ENCODE measurements around the gene CTNNA1. TPM values are rescaled to one million over a fixed set of nuclear protein-coding genes. Genes with fewer than 3 reads are reported as not detected.

CTNNA1 gene
- total RNA-seq, 3 donors from 2014 or later (not counting 1 experiment from before 2014, with no cell fraction given) = 34.4 to 53.0 (median 49.8) TPM

DNA sequence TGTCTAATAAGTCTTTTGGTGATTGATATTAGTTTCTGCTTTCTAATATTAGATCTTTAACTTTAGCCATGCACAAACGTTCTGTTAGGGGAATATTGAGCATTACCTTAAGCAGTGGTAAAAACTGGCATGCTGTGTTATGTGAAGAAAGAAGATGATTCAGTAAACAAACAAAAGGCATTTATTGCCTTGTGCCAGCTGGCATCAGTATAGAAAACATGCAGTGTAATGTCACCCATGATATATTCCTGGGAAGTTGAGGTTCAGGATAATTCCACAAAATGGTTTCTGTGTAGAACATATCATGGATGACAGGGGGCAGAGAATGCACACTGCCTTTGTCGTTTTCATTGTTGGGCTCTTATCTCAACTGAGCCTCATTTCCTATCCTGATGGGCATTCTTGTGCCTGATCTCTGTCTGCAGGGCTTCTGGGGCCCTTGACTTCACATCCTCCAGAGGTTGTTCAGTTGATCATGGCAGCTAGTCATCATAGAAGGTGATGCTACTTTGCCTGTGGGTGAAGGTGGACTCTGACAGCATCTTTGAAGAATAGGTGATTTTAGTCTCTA, 97.7 kb downstream of the CTNNA1 start:
- H3K4me1 ChIP-seq (ENCODE audit: control insufficient read depth, insufficient read depth, low read length) = no peaks in the 10 kb centered on the region
- no peak overlapping the region for H3K27ac ChIP-seq (ENCODE audit: low read length)
- no peaks in the 10 kb centered on the region for H3K36me3 Mint-ChIP-seq
- DNase-seq (no peak), ATAC-seq (no peak)
- no peaks in the 10 kb centered on the region for H3K9me3 Mint-ChIP-seq
- H3K9me3 ChIP-seq (ENCODE audit: control insufficient read depth, insufficient read depth, low read length) = no peaks in the 10 kb centered on the region
- intact Hi-C loops (cut with micrococcal nuclease) = no loop called here
- 58% methylated on average over 2 of the region's 2 CpGs for WGBS (ENCODE audit: insufficient coverage)
- H3K4me1 Mint-ChIP-seq = peaks cover 6 to 32% of the 10 kb centered on the region in 2 donors
- H3K27me3 ChIP-seq (ENCODE audit: control insufficient read depth, insufficient read depth, low read length) = no peaks in the 10 kb centered on the region
- no peak overlapping the region for H3K27ac Mint-ChIP-seq
- H3K36me3 ChIP-seq (ENCODE audit: control insufficient read depth, insufficient read depth, low read length) = no peaks in the 10 kb centered on the region
- H3K4me3 Mint-ChIP-seq = no peak overlapping the region
- TF ChIP-seq, protein P1, sequence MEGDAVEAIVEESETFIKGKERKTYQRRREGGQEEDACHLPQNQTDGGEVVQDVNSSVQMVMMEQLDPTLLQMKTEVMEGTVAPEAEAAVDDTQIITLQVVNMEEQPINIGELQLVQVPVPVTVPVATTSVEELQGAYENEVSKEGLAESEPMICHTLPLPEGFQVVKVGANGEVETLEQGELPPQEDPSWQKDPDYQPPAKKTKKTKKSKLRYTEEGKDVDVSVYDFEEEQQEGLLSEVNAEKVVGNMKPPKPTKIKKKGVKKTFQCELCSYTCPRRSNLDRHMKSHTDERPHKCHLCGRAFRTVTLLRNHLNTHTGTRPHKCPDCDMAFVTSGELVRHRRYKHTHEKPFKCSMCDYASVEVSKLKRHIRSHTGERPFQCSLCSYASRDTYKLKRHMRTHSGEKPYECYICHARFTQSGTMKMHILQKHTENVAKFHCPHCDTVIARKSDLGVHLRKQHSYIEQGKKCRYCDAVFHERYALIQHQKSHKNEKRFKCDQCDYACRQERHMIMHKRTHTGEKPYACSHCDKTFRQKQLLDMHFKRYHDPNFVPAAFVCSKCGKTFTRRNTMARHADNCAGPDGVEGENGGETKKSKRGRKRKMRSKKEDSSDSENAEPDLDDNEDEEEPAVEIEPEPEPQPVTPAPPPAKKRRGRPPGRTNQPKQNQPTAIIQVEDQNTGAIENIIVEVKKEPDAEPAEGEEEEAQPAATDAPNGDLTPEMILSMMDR (IDR thresholded peaks at IDR 0.05) = no peak
- H3K27me3 Mint-ChIP-seq (ENCODE audit: low read depth in 2 of 2) = no peaks in the 10 kb centered on the region
- no peak overlapping the region for H3K4me3 ChIP-seq (ENCODE audit: low read length)

DNA sequence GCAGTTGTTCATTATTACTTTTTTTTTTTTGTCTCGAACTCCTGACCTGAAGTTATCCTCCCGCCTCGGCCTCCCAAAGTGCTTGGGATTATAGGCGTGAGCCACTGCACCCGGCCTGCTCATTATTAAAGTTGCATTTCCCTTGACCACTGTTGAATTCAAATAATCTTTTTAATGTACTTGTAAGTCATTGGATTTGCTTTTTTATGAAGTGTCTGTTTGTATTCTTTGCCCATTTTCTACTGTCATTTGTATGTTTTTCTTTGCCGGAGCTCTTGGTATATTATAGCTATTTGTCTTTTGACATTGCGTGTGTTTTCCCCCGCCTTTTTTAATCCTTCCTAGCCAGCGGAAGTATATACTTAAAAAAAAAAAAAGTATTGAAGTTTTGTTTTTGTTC, 99.9 kb downstream of the CTNNA1 start:
- no peaks in the 10 kb centered on the region for H3K27me3 Mint-ChIP-seq (ENCODE audit: low read depth in 2 of 2)
- Histone ChIP-seq H3K27me3 (ENCODE audit: control insufficient read depth, insufficient read depth, low read length) (no peaks in the 10 kb centered on the region), H3K27ac (ENCODE audit: low read length) (no peak overlapping the region), H3K4me1 (ENCODE audit: control insufficient read depth, insufficient read depth, low read length) (no peaks in the 10 kb centered on the region), H3K4me3 (ENCODE audit: low read length) (no peak overlapping the region), H3K36me3 (ENCODE audit: control insufficient read depth, insufficient read depth, low read length) (no peaks in the 10 kb centered on the region), H3K9me3 (ENCODE audit: control insufficient read depth, insufficient read depth, low read length) (no peaks in the 10 kb centered on the region)
- no peak overlapping the region for H3K4me3 Mint-ChIP-seq
- no peak overlapping the region for H3K27ac Mint-ChIP-seq
- DNase-seq = peak in 1 of 2 donors; percentile 7
- peaks cover 6 to 21% of the 10 kb centered on the region in 2 donors for H3K4me1 Mint-ChIP-seq
- no peaks in the 10 kb centered on the region for H3K36me3 Mint-ChIP-seq
- ATAC-seq = no peak
- intact Hi-C loops (cut with micrococcal nuclease) = no loop called here
- WGBS (ENCODE audit: insufficient coverage) = 80% methylated on average over 8 of the region's 9 CpGs
- TF ChIP-seq, protein P1 (IDR thresholded peaks at IDR 0.05) = no peak
- H3K9me3 Mint-ChIP-seq = no peaks in the 10 kb centered on the region

DNA sequence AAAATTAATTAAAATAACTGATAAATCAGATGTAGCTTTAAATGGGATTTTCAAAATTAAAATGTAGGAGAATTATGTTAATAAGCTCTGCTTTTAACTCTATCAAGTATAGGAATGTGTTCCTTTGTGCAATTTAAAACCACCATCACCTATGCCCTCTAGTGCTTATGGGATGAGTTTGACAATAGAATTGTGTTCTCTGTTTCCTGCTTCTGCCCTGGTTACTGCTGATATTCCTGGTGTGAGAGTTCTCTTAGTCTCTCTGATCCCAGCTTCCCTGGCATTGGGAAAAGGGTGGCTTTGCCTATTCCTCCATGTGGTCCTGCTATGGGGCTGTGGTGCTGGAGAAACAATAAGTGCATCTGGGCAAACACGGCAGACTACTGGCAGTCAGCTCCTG, 113.8 kb downstream of the CTNNA1 start:
- WGBS (ENCODE audit: insufficient coverage) = 92% methylated on average over 1 of the region's 1 CpG

More for the DNA sequence above, 113.8 kb downstream of the CTNNA1 start:
- no peaks in the 10 kb centered on the region for H3K4me1 ChIP-seq (ENCODE audit: control insufficient read depth, insufficient read depth, low read length)
- H3K4me3 ChIP-seq (ENCODE audit: low read length) = no peak overlapping the region
- H3K4me1 Mint-ChIP-seq = peaks cover 0 to 4% of the 10 kb centered on the region in 2 donors
- peaks cover 12% of the 10 kb centered on the region for H3K36me3 Mint-ChIP-seq
- TF ChIP-seq, protein P1 (IDR thresholded peaks at IDR 0.05) = no peak
- no peaks in the 10 kb centered on the region for H3K9me3 Mint-ChIP-seq
- H3K27ac ChIP-seq (ENCODE audit: low read length) = no peak overlapping the region
- H3K27ac Mint-ChIP-seq = no peak overlapping the region
- DNase-seq (no peak), ATAC-seq (no peak)
- no peaks in the 10 kb centered on the region for H3K27me3 ChIP-seq (ENCODE audit: control insufficient read depth, insufficient read depth, low read length)
- no peaks in the 10 kb centered on the region for H3K36me3 ChIP-seq (ENCODE audit: control insufficient read depth, insufficient read depth, low read length)
- intact Hi-C loops (cut with micrococcal nuclease) = no loop called here
- no peak overlapping the region for H3K4me3 Mint-ChIP-seq
- peaks cover 6 to 16% of the 10 kb centered on the region in 2 donors for H3K27me3 Mint-ChIP-seq (ENCODE audit: low read depth in 2 of 2)
- peaks cover 11% of the 10 kb centered on the region for H3K9me3 ChIP-seq (ENCODE audit: control insufficient read depth, insufficient read depth, low read length)

Data from natural killer cell (primary cell).